Keratinocyte (primary cell): ENCODE data around the gene CISTR. TPM values are rescaled to one million over a fixed set of nuclear protein-coding genes. Genes with fewer than 3 reads are reported as not detected.

ENCODE experiments used
- DNase-seq: peaks from one replicate; pipeline ENCODE4 v3.0.0-alpha.2; 2011; ENCODE audit warnings: low read depth, missing footprints, low spot score
- FAIRE-seq: peaks from 2 replicates; lab custom pipeline; 2011; peaks lifted over from hg19 to GRCh38; lab: Jason Lieb, UNC
- H2AFZ ChIP-seq: 2 replicates; pipeline ENCODE4 v1.6.0; 2012; ENCODE audit warnings: low read length, control low read depth, inconsistent platforms; ENCODE audit not compliant: control insufficient read depth
- H3K27ac ChIP-seq: 2 replicates; pipeline ENCODE4 v1.5.1; 2011; ENCODE audit warnings: low read length; ENCODE audit not compliant: control insufficient read depth, insufficient read depth
- H3K27me3 ChIP-seq: 3 replicates; pipeline ENCODE4 v1.6.0; 2011; ENCODE audit warnings: low read length; ENCODE audit not compliant: control insufficient read depth, insufficient read depth; ENCODE audit errors: extremely low read depth
- H3K36me3 ChIP-seq, 2 experiments: 2 replicates in 1 of 2; 3 replicates in 1 of 2; pipeline ENCODE4 v1.5.1; 2011; ENCODE audit warnings: low read length in 2 of 2, mild to moderate bottlenecking in 1 of 2; ENCODE audit not compliant: control insufficient read depth in 2 of 2, insufficient read depth in 2 of 2; ENCODE audit errors: extremely low read depth in 1 of 2
- H3K4me1 ChIP-seq: 3 replicates; pipeline ENCODE4 v1.5.1; 2011; ENCODE audit warnings: low read length; ENCODE audit not compliant: control insufficient read depth, insufficient read depth; ENCODE audit errors: extremely low read depth
- H3K4me2 ChIP-seq: 3 replicates; pipeline ENCODE4 v1.6.0; 2011; ENCODE audit warnings: low read depth, low read length; ENCODE audit not compliant: control insufficient read depth, insufficient read depth; ENCODE audit errors: extremely low read depth
- H3K4me3 ChIP-seq, 3 experiments: fragments of 200-600 bp in 1 of 3; sonication (generic) in 1 of 3; 2 replicates in 2 of 3; 3 replicates in 1 of 3; pipeline ENCODE4 v1.5.1; 2011 to 2016; ENCODE audit warnings: low read length in 3 of 3, mild to moderate bottlenecking in 3 of 3, control low read depth in 2 of 3, inconsistent platforms in 1 of 3, low read depth in 1 of 3, mixed read lengths in 1 of 3, mixed run types in 1 of 3, moderate library complexity in 1 of 3; ENCODE audit not compliant: control insufficient read depth in 2 of 3, insufficient read depth in 2 of 3; ENCODE audit errors: extremely low read depth in 1 of 3
- H3K79me2 ChIP-seq: 2 replicates; pipeline ENCODE4 v1.6.0; 2012; ENCODE audit warnings: low read length; ENCODE audit not compliant: control insufficient read depth, insufficient read depth
- H3K9ac ChIP-seq: 3 replicates; pipeline ENCODE4 v1.6.0; 2011; ENCODE audit warnings: low read length; ENCODE audit not compliant: control insufficient read depth, insufficient read depth; ENCODE audit errors: extremely low read depth
- H3K9me1 ChIP-seq: 3 replicates; pipeline ENCODE4 v1.6.0; 2011; ENCODE audit warnings: low read length; ENCODE audit not compliant: control insufficient read depth, insufficient read depth; ENCODE audit errors: extremely low read depth
- H3K9me3 ChIP-seq: 2 replicates; pipeline ENCODE4 v1.5.1; 2012; ENCODE audit warnings: low read depth, low read length; ENCODE audit not compliant: control insufficient read depth
- H4K20me1 ChIP-seq: 3 replicates; pipeline ENCODE4 v1.6.0; 2011; ENCODE audit warnings: low read length; ENCODE audit not compliant: control insufficient read depth, insufficient read depth; ENCODE audit errors: extremely low read depth
- CTCF ChIP-seq, 3 experiments: IDR thresholded peaks in 1 of 3; conservative IDR thresholded peaks in 1 of 3; optimal IDR thresholded peaks in 1 of 3; 2 replicates in 2 of 3; 3 replicates in 1 of 3; pipeline versions ENCODE3 to v1.5.1; 2011; ENCODE audit warnings: low read length in 3 of 3, mild to moderate bottlenecking in 3 of 3, moderate library complexity in 2 of 3, control low read depth in 1 of 3, inconsistent platforms in 1 of 3; ENCODE audit not compliant: insufficient read depth in 2 of 3; ENCODE audit errors: extremely low read depth in 1 of 3
- EZH2 ChIP-seq: IDR thresholded peaks from one replicate; pipeline ENCODE4 v1.6.1; 2012; ENCODE audit warnings: inconsistent platforms, mild to moderate bottlenecking, low read length, moderate library complexity
- dilution Hi-C: fragments of 300-500 bp; cut with MboI; formaldehyde crosslinking; loops from one replicate; pipeline ENCODE4 v1.7.0; 2020; ENCODE audit warnings: low sequenced_read_pairs; ENCODE audit not compliant: extremely low pct_ligation_motif_present
- polyA plus RNA-seq, 5 experiments: library from polyadenylated mRNA; depleted of rRNA in 3 of 5; stranded (reverse) in 3 of 5; stranded (forward) in 1 of 5; unstranded in 1 of 5; fragments of >200 nt; gene quantifications; 1 replicate in 1 of 5; 2 replicates in 3 of 5; 3 replicates in 1 of 5; pipeline versions ENCODE4 v1.2.1 to v1.2.3, GENCODE V29; 2011 to 2012; ENCODE audit warnings: missing spikeins in 2 of 5, low read depth in 1 of 5, low replicate concordance in 1 of 5

CISTR gene
- polyA plus RNA-seq, 1 donor (not counting 4 experiments of a cell fraction or from before 2014, with no cell fraction given), result not detected

GRCh38 chr12:53706080-53706479 lies 45.7 kb downstream of the CISTR start:
- Histone ChIP-seq H3K9ac (no peak overlapping the region), H3K36me3 (peaks cover 0 to 3% of the 10 kb centered on the region in 2 experiments), H4K20me1 (no peaks in the 10 kb centered on the region), H3K4me2 (no peak overlapping the region), H3K4me1 (no peaks in the 10 kb centered on the region), H3K79me2 (no peaks in the 10 kb centered on the region), H2AFZ (no peak overlapping the region), H3K4me3 (no peak overlapping the region), H3K9me1 (no peaks in the 10 kb centered on the region), H3K9me3 (no peaks in the 10 kb centered on the region), H3K27me3 (peaks cover 28% of the 10 kb centered on the region), H3K27ac (no peak overlapping the region)
- no peak for TF ChIP-seq CTCF (optimal IDR thresholded peaks at IDR 0.05 in 1 of 3, IDR thresholded peaks at IDR 0.05 in 1 of 3, conservative IDR thresholded peaks at IDR 0.05 in 1 of 3; ENCODE audit: extremely low read depth in 1 of 3, insufficient read depth in 2 of 3, low read length in 3 of 3)
- no peak for DNase-seq
- no peak for FAIRE-seq
- dilution Hi-C loops, result no loop called here

- dilution Hi-C loops, result no loop called here
- Histone ChIP-seq H3K27ac (no peak overlapping the region), H3K9ac (no peak overlapping the region), H3K36me3 (no peaks in the 10 kb centered on the region), H3K4me1 (no peaks in the 10 kb centered on the region), H2AFZ (no peak overlapping the region), H3K9me1 (no peaks in the 10 kb centered on the region), H3K79me2 (no peaks in the 10 kb centered on the region), H3K9me3 (no peaks in the 10 kb centered on the region), H3K27me3 (peaks cover 25% of the 10 kb centered on the region), H3K4me3 (no peak overlapping the region), H4K20me1 (no peaks in the 10 kb centered on the region), H3K4me2 (no peak overlapping the region)
- TF ChIP-seq EZH2 (no peak), CTCF (optimal IDR thresholded peaks at IDR 0.05 in 1 of 3, IDR thresholded peaks at IDR 0.05 in 1 of 3, conservative IDR thresholded peaks at IDR 0.05 in 1 of 3; ENCODE audit: extremely low read depth in 1 of 3, insufficient read depth in 2 of 3, low read length in 3 of 3) (no peak)
- no peak for FAIRE-seq
- DNase-seq, result no peak
Measured at GRCh38 chr12:53703756-53704155, 48.0 kb downstream of the CISTR start.
